Heart left ventricle (tissue), 16 donors: ENCODE measurements around the gene LAMA3. TPM values are rescaled to one million over a fixed set of nuclear protein-coding genes. Genes with fewer than 3 reads are reported as not detected.
A peak's percentile ranks its signal among the peaks of the same experiment; 100 is the strongest.

Experiments
- ATAC-seq, 4 donors: fragments of 200-7000 bp; cut with Tn5 transposase; one replicate each; pipeline ENCODE4 v1.9.1; 2020 to 2022; ENCODE audit warnings: moderate library complexity in 4 of 4, mild to moderate bottlenecking in 3 of 4, moderate number of reproducible peaks in 1 of 4
- DNase-seq, 5 donors: peaks; one replicate each; pipeline ENCODE4 v3.0.0-alpha.2; 2020
- H3K27ac ChIP-seq, 12 donors: fragments of 200-600 bp; sonication (generic) in 4 of 12; one replicate each; pipeline versions ENCODE4 v1.5.0 to v1.8.0; 2016 to 2022; ENCODE audit warnings: mild to moderate bottlenecking in 2 of 12
- H3K27me3 ChIP-seq, 9 donors: fragments of 200-600 bp; sonication (generic) in 2 of 9; one replicate each; pipeline versions ENCODE4 v1.5.1 to v1.8.0; 2016 to 2022; ENCODE audit warnings: mild to moderate bottlenecking in 3 of 9
- H3K36me3 ChIP-seq, 9 donors: fragments of 200-600 bp; sonication (generic) in 2 of 9; one replicate each; pipeline versions ENCODE4 v1.5.0 to v1.8.0; 2018 to 2022; ENCODE audit warnings: mild to moderate bottlenecking in 2 of 9
- H3K4me1 ChIP-seq, 12 donors: fragments of 200-600 bp; sonication (generic) in 4 of 12; one replicate each; pipeline versions ENCODE4 v1.5.0 to v1.8.0; 2016 to 2022; ENCODE audit warnings: mild to moderate bottlenecking in 3 of 12
- H3K4me3 ChIP-seq, 12 donors: fragments of 200-600 bp; sonication (generic) in 4 of 12; one replicate each; pipeline versions ENCODE4 v1.5.0 to v1.8.0; 2017 to 2022; ENCODE audit warnings: mild to moderate bottlenecking in 9 of 12, moderate library complexity in 4 of 12
- H3K9me3 ChIP-seq, 12 donors: fragments of 200-600 bp; sonication (generic) in 4 of 12; one replicate each; pipeline versions ENCODE4 v1.5.0 to v1.8.0; 2016 to 2022; ENCODE audit warnings: mild to moderate bottlenecking in 1 of 12
- CTCF ChIP-seq, 12 donors: fragments of 200-600 bp; sonication (generic) in 4 of 12; IDR thresholded peaks; one replicate each; pipeline versions ENCODE4 v1.5.0 to v1.8.0; 2018 to 2022; ENCODE audit warnings: antibody characterized with exemption in 12 of 12, mild to moderate bottlenecking in 5 of 12
- POLR2A ChIP-seq, 2 donors: fragments of 450-650 bp; IDR thresholded peaks; one replicate each; pipeline ENCODE4 v1.6.1; 2017; ENCODE audit warnings: antibody characterized with exemption in 2 of 2, mild to moderate bottlenecking in 2 of 2, moderate library complexity in 2 of 2
- WGBS, 4 donors: extraction: QIAGEN DNeasy Blood & Tissue Kit in 2 of 4; methylation state at CpG; one replicate each; pipeline versions ENCODE4 v1.1.5 to v1.1.7; 2013 to 2018; 5-methylcytosine and 5-hydroxymethylcytosine counted together
- intact Hi-C, 10 donors: fragments of 100-400 bp; cut with DNase I; formaldehyde crosslinking; loops; one replicate each; pipeline versions ENCODE4 v1.11.1 to v1.14.2; 2022
- polyA plus RNA-seq, 2 donors: library from polyadenylated mRNA; stranded (reverse); fragments of 200-250 nt; gene quantifications; one replicate each; pipeline ENCODE4 v1.2.3, GENCODE V29; 2013
- total RNA-seq, 9 donors: library from RNA; depleted of rRNA in 2 of 9; stranded (reverse); fragments of >200 nt in 2 of 9; fragmentation: NEBNext Ultra II Directional in 3 of 9; extraction: Animal tissue kit (Norgen Biotek cat#: 25700) in 3 of 9; gene quantifications; one replicate each; pipeline versions ENCODE4 v1.1.0 to v1.2.4, GENCODE V29; 2016 to 2023
- donor health status: ischemic (EF 13 %, LVEDD 7.1; RV severe dilation, severe dysfunction).
- donor health status: healthy with polysubstance abuse.
- donor health status: DM: no; HTN: yes; CAD: no.
- donor health status: DM: no; HTN: no; CAD: no.
- donor health status: ischemic (EF 25% LVEDD 6.9; RV normal size, moderate dysfunction).
- donor health status: ischemic (EF 25% LVEDD 5.7; RV mildly dilated, moderate dysfunction).
- donor health status: healthy.
- donor health status: DM: yes; HTN: yes; CAD: no.
- donor health status: ischemic (EF 35%, LVEDD 5.7; RV mildly dilated, moderate dysfunction).
- donor health status: nonischemic (EF 11% LVEDD 7.7; RV severe dilation, severe dysfunction).
- donor health status: DM: yes; HTN: yes; CAD: no.
- donor health status: PGD.
- donor health status: ischemic (EF 29% LVEDD 5.4; RV normal size, mild dysfunction).
- donor health status: nonischemic (EF 23%, LVEDD 6.1; RV moderate dilation, normal function).

Gene LAMA3
- total and polyA plus RNA-seq, 11 donors: 1.2 to 6.6 (median 3.2) TPM

- TF ChIP-seq CTCF (IDR thresholded peaks at IDR 0.05): no peak
- no peak for TF ChIP-seq POLR2A (IDR thresholded peaks at IDR 0.05)
- H3K36me3 ChIP-seq: no peaks in the 10 kb centered on the region
- DNase-seq (no peak), ATAC-seq (no peak)
- 90 to 95% (median 93%) methylated on average over 8 of the region's 8 CpGs for WGBS, 4 donors
- no peaks in the 10 kb centered on the region for H3K27me3 ChIP-seq
- intact Hi-C loops: no loop called here
- H3K4me1 ChIP-seq: peaks cover 0 to 16% (median 0%) of the 10 kb centered on the region in 12 donors
- no peaks in the 10 kb centered on the region for H3K9me3 ChIP-seq
- H3K4me3 ChIP-seq: no peak overlapping the region
- H3K27ac ChIP-seq: peak overlapping the region in 1 of 12 donors; percentile 67
These were observed 311.6 kb downstream of the LAMA3 start for GRCh38 chr18:24000613-24001490.

GRCh38 chr18:24002479-24002878 is 313.2 kb downstream of the LAMA3 start:
- intact Hi-C loops: no loop called here
- ATAC-seq: no peak
- WGBS, 4 donors: 73 to 82% (median 78%) methylated on average over 3 of the region's 3 CpGs

GRCh38 chr18:24003288-24003687 is 314.0 kb downstream of the LAMA3 start:
- Histone ChIP-seq H3K36me3 (no peaks in the 10 kb centered on the region), H3K27me3 (no peaks in the 10 kb centered on the region), H3K27ac (no peak overlapping the region), H3K4me1 (peaks cover 0 to 16% (median 0%) of the 10 kb centered on the region in 12 donors), H3K4me3 (no peak overlapping the region), H3K9me3 (no peaks in the 10 kb centered on the region)
- ATAC-seq (no peak), DNase-seq (no peak)
- intact Hi-C loops: no loop called here
- TF ChIP-seq POLR2A (IDR thresholded peaks at IDR 0.05) (no peak), CTCF (IDR thresholded peaks at IDR 0.05) (no peak)
- 84 to 91% (median 86%) methylated on average over 3 of the region's 3 CpGs for WGBS, 4 donors

More at GRCh38 chr18:24002479-24002878, 313.2 kb downstream of the LAMA3 start:
- H3K4me3 ChIP-seq: no peak overlapping the region
- no peaks in the 10 kb centered on the region for H3K9me3 ChIP-seq
- H3K27me3 ChIP-seq: no peaks in the 10 kb centered on the region
- H3K27ac ChIP-seq: peak overlapping the region in 1 of 12 donors; percentile 62
- DNase-seq: no peak
- no peak for TF ChIP-seq CTCF (IDR thresholded peaks at IDR 0.05)
- no peak for TF ChIP-seq POLR2A (IDR thresholded peaks at IDR 0.05)
- H3K4me1 ChIP-seq: peaks cover 0 to 16% (median 0%) of the 10 kb centered on the region in 12 donors
- no peaks in the 10 kb centered on the region for H3K36me3 ChIP-seq

- ATAC-seq (no peak), DNase-seq (no peak)
- no peaks in the 10 kb centered on the region for H3K27me3 ChIP-seq
- no peaks in the 10 kb centered on the region for H3K9me3 ChIP-seq
- no peak overlapping the region for H3K4me3 ChIP-seq
- intact Hi-C loops: no loop called here
- 88 to 92% (median 89%) methylated on average over 2 of the region's 2 CpGs for WGBS, 4 donors
- H3K27ac ChIP-seq: peak overlapping the region in 1 of 12 donors; percentile 13
- H3K4me1 ChIP-seq: peaks cover 0 to 16% (median 0%) of the 10 kb centered on the region in 12 donors
- H3K36me3 ChIP-seq: no peaks in the 10 kb centered on the region
- no peak for TF ChIP-seq POLR2A (IDR thresholded peaks at IDR 0.05)
These were observed 314.8 kb downstream of the LAMA3 start for GRCh38 chr18:24003903-24004640.

Other genes starting within 250 kb of the LAMA3 start
- 10 to 100 TPM; 43.4 to 76.2 (median 51.1) TPM for gene RIOK3, start 236.2 kb upstream of the LAMA3 start, total RNA-seq
- 10 to 100 TPM; 32.3 to 57.9 TPM for gene RIOK3, start 236.2 kb upstream of the LAMA3 start, polyA plus RNA-seq
- 10 to 100 TPM; 12.2 to 24.2 (median 17.3) TPM for gene RMC1, start 185.9 kb upstream of the LAMA3 start, total RNA-seq
- 10 to 100 TPM; 24.9 to 27.8 TPM for gene RMC1, start 185.9 kb upstream of the LAMA3 start, polyA plus RNA-seq
- 10 to 100 TPM; 10.2 to 42.7 (median 16.8) TPM for gene NPC1, start 102.9 kb upstream of the LAMA3 start, total RNA-seq
- 10 to 100 TPM in 1 of 2 donors, 1 to 10 TPM in 1; 7.8 to 38.8 TPM for gene NPC1, start 102.9 kb upstream of the LAMA3 start, polyA plus RNA-seq
- 1 to 10 TPM; 1.9 to 7.1 (median 5.4) TPM for gene ANKRD29, start 26.5 kb upstream of the LAMA3 start, total RNA-seq
- gene ANKRD29, start 26.5 kb upstream of the LAMA3 start, polyA plus RNA-seq: 1 to 10 TPM; 1.7 to 3.1 TPM